Lower lobe of right lung (tissue), 2 donors: ENCODE measurements around the gene BRD3OS. TPM values are rescaled to one million over a fixed set of nuclear protein-coding genes. Genes with fewer than 3 reads are reported as not detected.

Experiments used
- ATAC-seq, 2 donors: fragments of 200-7000 bp; cut with Tn5 transposase; one replicate each; pipeline ENCODE4 v1.9.1; 2020 to 2022; ENCODE audit warnings: mild to moderate bottlenecking in 2 of 2, moderate library complexity in 2 of 2
- DNase-seq: peaks from one replicate; pipeline ENCODE4 v3.0.0-alpha.2; 2020
- H3K27ac ChIP-seq: fragments of 200-600 bp; one replicate; pipeline ENCODE4 v1.8.0; 2022
- H3K27me3 ChIP-seq: fragments of 200-600 bp; one replicate; pipeline ENCODE4 v1.8.0; 2022; ENCODE audit warnings: low read depth
- H3K36me3 ChIP-seq: fragments of 200-600 bp; one replicate; pipeline ENCODE4 v1.8.0; 2022; ENCODE audit warnings: mild to moderate bottlenecking
- H3K4me1 ChIP-seq: fragments of 200-600 bp; one replicate; pipeline ENCODE4 v1.8.0; 2022
- H3K4me3 ChIP-seq: fragments of 200-600 bp; one replicate; pipeline ENCODE4 v1.8.0; 2022; ENCODE audit warnings: mild to moderate bottlenecking
- H3K9me3 ChIP-seq: fragments of 200-600 bp; one replicate; pipeline ENCODE4 v1.8.0; 2022
- CTCF ChIP-seq: fragments of 200-600 bp; IDR thresholded peaks from one replicate; pipeline ENCODE4 v1.8.0; 2022; ENCODE audit warnings: antibody characterized with exemption, mild to moderate bottlenecking
- intact Hi-C: fragments of 100-400 bp; cut with DNase I; formaldehyde crosslinking; loops from one replicate; pipeline ENCODE4 v1.11.0; 2022
- total RNA-seq: library from RNA; stranded (reverse); fragmentation: NEBNext Ultra II Directional; extraction: Animal tissue kit (Norgen Biotek cat#: 25700); gene quantifications from one replicate; pipeline ENCODE4 v1.2.1, GENCODE V29; 2021
- donor health status: DM: no; HTN: yes; CAD: no; lungs with severe emphysema.

BRD3OS gene
- total RNA-seq, 1 donor from 2014 or later, result 15.6 TPM

GRCh38 chr9:134064711-134065110 lies 39.4 kb downstream of the BRD3OS start:
- no peaks in the 10 kb centered on the region for H3K36me3 ChIP-seq
- no peaks in the 10 kb centered on the region for H3K9me3 ChIP-seq
- peaks cover under 1% of the 10 kb centered on the region for H3K27me3 ChIP-seq
- ATAC-seq, result no peak
- no peak overlapping the region for H3K27ac ChIP-seq
- intact Hi-C loops, result no loop called here
- TF ChIP-seq CTCF, result no peak
- peaks cover 73% of the 10 kb centered on the region for H3K4me1 ChIP-seq
- DNase-seq, result no peak
- no peak overlapping the region for H3K4me3 ChIP-seq

- intact Hi-C loops, result no loop called here
- peak; percentile 33 to 57 for ATAC-seq
- TF ChIP-seq CTCF, result no peak
Measured at GRCh38 chr9:134065612-134066419, 40.5 kb downstream of the BRD3OS start.

GRCh38 chr9:134066526-134066912 lies 41.2 kb downstream of the BRD3OS start:
- H3K36me3 ChIP-seq, result no peaks in the 10 kb centered on the region
- DNase-seq (no peak), ATAC-seq (no peak)
- H3K4me1 ChIP-seq, result peaks cover 55% of the 10 kb centered on the region
- peak overlapping the region; percentile 79 for H3K27ac ChIP-seq
- H3K9me3 ChIP-seq, result no peaks in the 10 kb centered on the region
- intact Hi-C loops, result no loop called here
- peak overlapping the region; percentile 71 for H3K4me3 ChIP-seq
- TF ChIP-seq CTCF, result no peak
- H3K27me3 ChIP-seq, result peaks cover 11% of the 10 kb centered on the region

More at GRCh38 chr9:134065612-134066419, 40.5 kb downstream of the BRD3OS start:
- Histone ChIP-seq H3K9me3 (no peaks in the 10 kb centered on the region), H3K36me3 (no peaks in the 10 kb centered on the region), H3K4me3 (peak overlapping the region; percentile 71), H3K27me3 (peaks cover 11% of the 10 kb centered on the region), H3K4me1 (peaks cover 62% of the 10 kb centered on the region), H3K27ac (peak overlapping the region; percentile 79)
- DNase-seq, result peak; percentile 71

- TF ChIP-seq CTCF, result no peak
- no peak for ATAC-seq
- Histone ChIP-seq H3K4me3 (peak overlapping the region; percentile 71), H3K27ac (peak overlapping the region; percentile 79), H3K4me1 (peaks cover 48% of the 10 kb centered on the region), H3K9me3 (no peaks in the 10 kb centered on the region), H3K36me3 (no peaks in the 10 kb centered on the region), H3K27me3 (peaks cover 11% of the 10 kb centered on the region)
- DNase-seq, result peak; percentile 56
- intact Hi-C loops, result no loop called here
Measured at GRCh38 chr9:134066913-134067851, 41.9 kb downstream of the BRD3OS start.

- Histone ChIP-seq H3K36me3 (no peaks in the 10 kb centered on the region), H3K27me3 (peaks cover 15% of the 10 kb centered on the region), H3K4me3 (peak within 1 kb of the TSS; percentile 71), H3K4me1 (peaks cover 39% of the 10 kb centered on the region), H3K9me3 (no peaks in the 10 kb centered on the region), H3K27ac (peak within 1 kb of the TSS; percentile 96)
- TF ChIP-seq CTCF, result no peak
- DNase-seq (peak; percentile 91), ATAC-seq (peak; percentile 89 to 92)
- intact Hi-C loops, result no loop called here
Measured at GRCh38 chr9:134067904-134068743, 42.8 kb downstream of the BRD3OS start, which contains the start of gene BRD3. Gene BRD3 (minus strand): TSS chr9:134068026. CDS start chr9:134053477, 14,549 bp downstream.
